ENCODE data around the gene RIPK3.
"Not testable (repeated sequence)": the region's sequence is repeated elsewhere in the genome, so short reads cannot be mapped to it uniquely, and the experiment has no call there.

RIPK3 gene

GRCh38 chr14:24340606-24341005 lies 815 bp upstream of the RIPK3 start:
- no peak for DNase-seq

DNA sequence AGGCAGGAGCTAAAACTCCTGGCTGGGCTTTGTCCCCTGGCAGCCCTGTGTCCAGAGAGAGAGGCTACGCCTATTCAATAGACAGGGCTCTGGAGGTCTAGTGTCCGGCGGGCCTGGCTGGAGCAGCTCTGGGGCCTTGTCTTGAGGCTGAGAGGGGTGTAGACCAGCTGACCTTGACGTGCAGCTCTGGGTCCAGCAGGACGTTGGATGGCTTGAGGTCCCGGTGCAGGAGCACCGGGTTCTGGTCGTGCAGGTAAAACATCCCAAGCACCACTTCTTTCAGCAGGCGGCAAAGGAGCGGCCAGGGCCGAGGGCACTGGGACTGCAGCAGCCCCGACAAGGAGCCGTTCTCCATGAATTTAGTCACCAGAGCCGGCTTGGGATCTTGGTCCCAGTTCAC lies 948 bp downstream of the RIPK3 start:
- DNase-seq: no peak

- DNase-seq: no peak
Measured at GRCh38 chr14:24337824-24338175, 2.0 kb downstream of the RIPK3 start.

DNA sequence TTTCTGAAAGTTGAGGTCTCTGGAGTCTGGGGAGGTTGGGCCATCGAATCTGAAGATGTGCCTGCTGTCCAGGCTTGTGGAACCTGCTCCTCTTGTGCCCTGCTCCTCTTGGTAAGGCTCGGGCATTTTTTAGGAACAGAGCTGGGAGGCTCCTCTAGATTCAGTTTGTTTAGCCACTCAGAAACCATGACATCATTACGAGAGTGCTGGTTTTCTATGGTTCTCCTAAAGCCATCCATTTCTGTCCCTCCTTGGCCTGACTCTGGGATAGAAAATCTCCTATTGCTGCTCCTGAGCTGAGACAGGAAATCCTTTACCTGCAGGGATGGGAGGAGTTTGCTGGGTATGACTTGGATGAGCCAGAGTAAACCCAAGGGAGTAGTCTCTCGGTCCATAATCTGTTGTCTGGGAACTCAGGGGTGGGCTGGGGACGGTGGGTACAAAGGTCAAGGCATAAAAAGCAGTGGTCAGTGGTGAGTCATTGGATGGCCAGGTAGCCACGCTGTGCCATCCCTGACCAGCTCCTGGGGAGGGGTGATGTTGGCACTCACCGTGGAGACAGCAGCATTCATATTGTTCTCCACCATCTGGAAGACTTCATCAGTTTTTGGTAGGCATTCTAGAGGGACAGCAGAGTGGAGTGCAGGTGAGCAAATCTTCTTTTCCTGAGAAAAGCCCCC lies 2.5 kb downstream of the RIPK3 start:
- no peak for DNase-seq

- DNase-seq: no peak
Measured at GRCh38 chr14:24335461-24336171, 4.2 kb downstream of the RIPK3 start.

- peak; percentile 14 for DNase-seq
Measured at GRCh38 chr14:24334431-24335291, 5.1 kb downstream of the RIPK3 start, which contains the start of gene ADCY4. ADCY4 (minus strand) TSS chr14:24335071; CDS start chr14:24334652, 419 bp downstream.

GRCh38 chr14:24332268-24332993 lies 7.4 kb downstream of the RIPK3 start:
- peak; percentile 82 for DNase-seq

DNA sequence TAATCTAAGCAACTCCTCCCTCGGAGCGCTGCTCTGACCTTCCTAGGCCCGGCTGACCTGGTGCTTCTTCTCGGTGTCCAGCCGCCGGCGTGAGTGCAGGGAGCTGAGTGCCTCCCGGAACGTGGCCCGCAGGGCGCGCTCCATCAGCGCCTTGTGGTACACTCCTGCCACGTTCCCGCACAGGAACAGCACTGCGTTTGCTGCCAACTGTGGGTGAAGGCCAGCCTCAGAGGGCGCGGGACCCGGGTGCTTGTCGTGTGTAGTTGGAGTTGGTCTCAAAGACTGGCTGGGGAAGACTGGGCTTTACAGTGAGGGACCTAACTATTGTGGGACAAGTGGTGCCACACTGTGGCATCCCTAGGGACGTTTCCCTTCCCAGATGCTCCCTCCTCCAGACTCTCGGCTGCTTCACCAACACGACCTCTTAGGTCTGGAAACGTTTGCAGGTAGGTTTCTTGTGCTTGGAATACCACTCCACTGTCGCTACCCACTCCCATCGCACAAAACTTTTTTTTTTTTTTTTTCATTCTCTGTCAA lies 8.0 kb downstream of the RIPK3 start:
- no peak for DNase-seq

DNA sequence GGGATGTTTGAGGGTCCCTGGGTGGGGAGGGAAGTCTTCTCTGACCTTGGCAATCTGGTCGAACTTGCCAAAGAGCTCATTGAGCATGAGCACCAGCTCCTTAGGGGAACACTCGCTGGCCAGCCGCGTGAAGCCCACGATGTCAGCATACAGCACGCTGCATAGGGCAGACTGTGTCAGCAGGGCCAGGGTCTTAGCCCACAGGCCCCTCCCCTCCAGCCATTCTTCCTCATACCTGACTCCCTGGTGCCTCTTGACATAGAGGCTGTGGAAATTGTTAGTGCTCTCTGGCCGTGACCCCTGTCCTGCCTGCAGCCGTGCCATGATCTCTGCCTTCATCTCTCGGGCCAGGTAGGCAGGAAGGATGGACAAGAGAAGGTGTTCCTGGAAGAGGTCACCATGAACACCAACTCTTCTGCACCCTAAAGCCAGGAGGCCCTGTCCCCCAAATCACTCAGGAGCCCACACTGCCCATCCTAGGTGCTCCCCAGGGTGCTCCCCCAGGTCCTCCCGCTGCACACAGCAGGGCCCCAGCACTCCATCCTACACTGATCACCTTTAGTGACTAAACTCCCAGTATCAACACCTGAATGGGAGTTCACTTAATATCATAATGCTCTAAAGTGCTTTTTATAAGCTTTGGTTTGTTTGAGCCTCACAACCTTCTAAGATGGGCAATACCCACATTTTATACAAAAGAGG lies 8.7 kb downstream of the RIPK3 start:
- no peak for DNase-seq

- peak; percentile 67 for DNase-seq
Measured at GRCh38 chr14:24329736-24330135, 10.1 kb downstream of the RIPK3 start.

- DNase-seq: no peak
Measured at GRCh38 chr14:24329073-24329663, 10.6 kb downstream of the RIPK3 start.

GRCh38 chr14:24327914-24328313 lies 11.9 kb downstream of the RIPK3 start:
- DNase-seq: not testable (repeated sequence)

DNA sequence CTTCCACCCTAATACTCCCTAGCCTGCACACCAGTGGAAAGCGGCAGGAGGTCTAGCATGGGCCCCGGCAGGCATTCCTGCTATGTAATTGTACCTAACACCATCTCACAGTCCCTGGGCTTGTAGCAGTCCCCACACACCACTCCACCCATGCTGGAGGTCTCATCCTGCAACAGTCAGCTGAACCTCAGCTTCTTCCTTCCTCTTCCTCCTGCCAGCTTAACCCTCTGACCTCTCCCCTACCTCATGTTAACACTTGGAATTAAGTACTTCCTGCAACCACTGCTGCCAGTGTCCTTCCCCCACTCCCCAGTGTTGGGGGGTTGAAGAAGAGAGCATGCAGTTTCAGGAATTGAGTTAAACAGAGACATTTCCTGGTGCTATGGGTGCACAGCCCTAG lies 12.5 kb downstream of the RIPK3 start:
- no peak for DNase-seq

- no peak for DNase-seq
Measured at GRCh38 chr14:24325963-24326362, 13.8 kb downstream of the RIPK3 start.

DNA sequence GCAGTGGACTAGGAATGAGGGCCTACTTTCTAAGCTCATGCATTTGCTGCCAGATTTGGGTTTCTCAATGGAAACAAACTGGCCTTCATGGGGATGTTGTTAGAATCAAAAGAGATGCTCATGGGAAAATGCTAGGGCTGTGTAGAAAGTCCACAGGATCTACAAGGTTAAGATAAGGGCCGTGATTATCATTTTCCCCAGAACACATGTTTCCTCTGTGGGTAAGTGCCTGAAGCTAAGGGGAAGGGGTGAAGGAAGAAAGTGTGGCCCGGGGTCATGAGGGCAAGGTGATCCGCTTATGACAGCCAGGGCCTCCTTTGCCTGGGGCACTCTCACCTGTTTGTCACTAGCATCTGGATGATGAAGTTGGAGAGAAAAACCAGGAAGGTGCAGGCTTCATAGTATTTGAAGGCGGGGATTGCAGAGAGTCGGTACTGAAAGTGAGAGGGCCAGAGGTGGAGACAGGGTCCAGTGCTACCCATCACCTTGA lies 14.7 kb downstream of the RIPK3 start:
- no peak for DNase-seq

GRCh38 chr14:24324024-24324423 lies 15.8 kb downstream of the RIPK3 start:
- DNase-seq: no peak

GRCh38 chr14:24323341-24323740 lies 16.4 kb downstream of the RIPK3 start:
- no peak for DNase-seq

DNA sequence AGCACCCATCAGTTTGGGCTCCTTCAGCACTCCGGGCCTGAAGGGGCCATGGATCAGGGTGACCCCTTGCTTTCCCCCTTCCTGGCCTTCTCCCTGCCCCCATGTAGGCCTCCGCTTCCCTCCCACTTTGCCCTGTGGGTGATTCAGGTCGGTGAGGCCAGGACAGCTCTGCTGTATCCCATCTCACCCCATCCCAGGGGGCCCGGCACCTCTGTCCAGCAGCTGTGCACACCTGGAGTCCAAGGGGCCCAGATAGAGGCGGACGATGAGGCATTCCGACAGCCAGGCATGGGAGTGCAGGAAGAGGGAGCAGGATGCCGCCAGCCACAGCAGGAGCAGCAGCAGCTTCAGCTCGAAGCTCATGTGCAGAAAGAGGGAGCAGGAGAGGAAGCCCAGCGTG lies 17.1 kb downstream of the RIPK3 start:
- DNase-seq: no peak

DNA sequence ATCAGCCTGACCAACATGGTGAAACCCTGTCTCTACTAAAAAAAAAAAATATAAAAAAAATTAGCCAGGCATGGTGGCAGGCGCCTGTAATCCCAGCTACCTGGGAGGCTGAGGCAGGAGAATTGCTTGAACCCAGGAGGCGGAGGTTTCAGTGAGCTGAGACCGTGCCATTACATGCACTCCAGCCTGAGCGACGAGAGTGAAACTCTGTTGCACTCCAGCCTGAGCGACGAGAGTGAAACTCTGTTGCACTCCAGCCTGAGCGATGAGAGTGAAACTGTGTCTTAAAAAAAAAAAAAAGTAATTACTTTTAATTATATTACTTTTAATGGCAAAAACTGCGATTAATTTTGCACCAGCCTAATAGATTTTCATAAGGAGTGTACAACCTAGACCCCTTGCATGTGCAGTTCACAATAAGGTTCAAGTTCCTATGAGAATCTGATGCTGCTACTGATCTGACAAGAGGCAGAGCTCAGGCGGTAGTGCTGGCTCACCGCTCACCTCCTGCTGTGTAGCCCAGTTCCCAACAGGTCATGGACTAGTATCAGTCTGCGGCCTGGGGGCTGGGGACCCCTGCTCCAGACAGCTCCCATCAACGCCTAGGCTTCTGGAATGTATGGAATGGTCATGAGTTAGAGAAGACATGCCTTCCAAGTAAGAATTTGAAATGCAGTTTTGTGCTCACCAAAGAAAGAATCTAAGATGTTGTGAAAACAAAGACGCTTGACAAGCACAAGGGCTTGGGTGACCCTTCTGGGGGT lies 18.4 kb downstream of the RIPK3 start:
- no peak for DNase-seq

GRCh38 chr14:24317141-24317928 lies 22.5 kb downstream of the RIPK3 start:
- no peak for DNase-seq

Measured in stimulated activated naive CD4-positive, alpha-beta T cell treated with Interleukin-2 at 50 U/mL for 16 hours (primary cell).